Measurements from ENCODE around the gene STEEP1.
A peak's percentile ranks its signal among the peaks of the same experiment; 100 is the strongest.

The STEEP1 gene

DNA sequence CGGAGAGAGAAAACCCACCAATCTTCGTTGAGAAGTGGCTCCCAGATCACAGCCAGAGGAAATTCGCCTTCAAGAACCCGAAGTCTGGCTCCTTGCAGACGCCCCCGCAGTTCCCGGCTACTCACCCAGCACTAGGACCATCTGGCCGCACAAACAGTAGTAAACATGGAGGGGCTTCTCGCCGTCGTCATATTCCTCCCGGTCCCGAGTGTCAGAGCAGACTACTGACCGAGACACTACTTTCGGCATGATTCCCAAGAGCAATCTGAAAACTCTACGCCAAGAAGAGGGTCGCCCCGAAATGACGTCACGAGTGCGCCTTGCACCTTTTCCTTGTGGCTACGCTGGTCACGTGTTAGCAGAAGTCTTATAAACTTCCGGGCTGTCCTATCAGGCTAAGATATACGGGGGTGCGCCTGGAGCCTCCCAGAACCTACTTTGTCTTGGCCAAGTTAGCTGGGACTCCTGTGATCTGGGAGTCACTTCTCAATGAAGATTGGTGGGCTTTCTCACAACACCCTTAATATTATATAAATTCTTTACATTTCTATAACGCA lies at the start of gene STEEP1:
STEEP1 (minus strand) TSS at position 303 of the 557 bp plus-strand sequence; CDS start at position 249, 54 bp downstream.
- DNase-seq: peak; percentile 95

DNA sequence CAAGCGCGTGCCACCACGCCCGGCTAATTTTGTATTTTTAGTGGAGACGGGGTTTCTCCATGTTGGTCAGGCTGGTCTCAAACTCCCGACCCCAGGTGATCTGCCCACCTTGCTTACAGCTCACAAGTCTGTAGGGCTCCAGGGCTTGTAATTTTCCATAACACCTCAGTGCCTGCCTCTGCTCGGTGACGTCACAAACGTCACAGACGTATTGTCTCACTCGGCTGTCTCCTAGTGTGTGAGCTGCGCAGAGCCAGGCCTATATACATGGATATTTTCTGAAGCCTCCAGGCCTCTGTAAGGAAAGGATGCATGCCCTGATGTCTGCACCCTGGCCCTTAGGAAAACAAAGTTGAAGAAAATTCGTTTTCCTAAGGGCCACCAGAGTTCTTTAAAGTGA lies 49.6 kb upstream of the STEEP1 start:
- no peak for DNase-seq

DNA sequence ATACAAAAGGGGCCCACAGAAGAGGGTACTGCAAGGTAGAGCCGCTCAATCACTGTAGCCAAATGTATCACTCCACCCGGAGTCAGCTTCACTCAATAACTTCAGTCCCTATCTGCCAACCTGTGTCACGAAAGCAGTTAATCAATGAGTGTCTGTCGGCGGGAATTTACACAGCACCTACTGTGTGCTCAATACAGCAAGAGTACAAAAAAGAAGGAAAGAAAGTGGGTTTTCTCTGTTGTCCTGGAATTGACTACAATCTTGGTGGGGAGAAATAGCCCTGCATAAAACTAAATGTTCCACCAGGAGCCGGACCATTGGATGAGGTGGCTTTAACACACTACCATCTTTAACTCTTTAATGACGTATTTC lies 41.8 kb upstream of the STEEP1 start:
- no peak for DNase-seq

DNA sequence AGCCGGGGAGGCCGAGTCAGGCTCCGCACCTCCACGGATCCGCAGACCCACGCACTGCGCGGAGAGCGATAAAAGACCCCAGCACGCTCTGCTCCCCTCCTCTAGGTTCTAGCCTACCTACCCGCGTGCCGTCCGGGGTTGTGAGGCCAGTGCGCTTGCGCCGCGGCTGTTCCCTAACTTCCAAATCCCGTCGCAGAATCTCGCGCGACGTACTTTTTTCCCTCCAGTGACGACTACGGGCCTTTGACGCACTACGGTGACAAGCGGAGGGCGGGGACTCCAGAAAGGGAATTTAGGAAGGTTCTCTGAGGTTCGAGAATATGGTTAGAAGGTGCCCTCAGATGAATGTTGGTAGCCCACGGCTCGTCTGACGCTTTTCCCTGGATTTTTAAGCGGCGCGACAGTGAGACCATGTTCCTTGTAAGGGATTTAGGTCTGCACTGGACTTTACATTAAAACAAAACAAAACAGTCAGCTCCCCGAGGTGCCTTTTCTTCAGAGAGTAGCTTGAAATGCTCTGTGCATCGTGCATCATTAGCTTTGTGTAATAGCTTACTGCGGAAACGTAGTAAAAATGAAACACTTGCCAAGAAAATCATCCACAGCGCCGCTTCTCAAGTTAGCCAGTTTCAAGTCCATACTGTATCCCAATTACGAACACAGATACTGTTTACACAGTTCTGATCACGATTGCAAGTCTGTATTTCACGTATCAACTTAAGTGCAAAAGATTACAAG lies 41.2 kb upstream of the STEEP1 start, which contains the start of gene NKRF:
NKRF (minus strand) TSS at position 145 of the 738 bp plus-strand sequence.
- DNase-seq: peak; percentile 96

DNA sequence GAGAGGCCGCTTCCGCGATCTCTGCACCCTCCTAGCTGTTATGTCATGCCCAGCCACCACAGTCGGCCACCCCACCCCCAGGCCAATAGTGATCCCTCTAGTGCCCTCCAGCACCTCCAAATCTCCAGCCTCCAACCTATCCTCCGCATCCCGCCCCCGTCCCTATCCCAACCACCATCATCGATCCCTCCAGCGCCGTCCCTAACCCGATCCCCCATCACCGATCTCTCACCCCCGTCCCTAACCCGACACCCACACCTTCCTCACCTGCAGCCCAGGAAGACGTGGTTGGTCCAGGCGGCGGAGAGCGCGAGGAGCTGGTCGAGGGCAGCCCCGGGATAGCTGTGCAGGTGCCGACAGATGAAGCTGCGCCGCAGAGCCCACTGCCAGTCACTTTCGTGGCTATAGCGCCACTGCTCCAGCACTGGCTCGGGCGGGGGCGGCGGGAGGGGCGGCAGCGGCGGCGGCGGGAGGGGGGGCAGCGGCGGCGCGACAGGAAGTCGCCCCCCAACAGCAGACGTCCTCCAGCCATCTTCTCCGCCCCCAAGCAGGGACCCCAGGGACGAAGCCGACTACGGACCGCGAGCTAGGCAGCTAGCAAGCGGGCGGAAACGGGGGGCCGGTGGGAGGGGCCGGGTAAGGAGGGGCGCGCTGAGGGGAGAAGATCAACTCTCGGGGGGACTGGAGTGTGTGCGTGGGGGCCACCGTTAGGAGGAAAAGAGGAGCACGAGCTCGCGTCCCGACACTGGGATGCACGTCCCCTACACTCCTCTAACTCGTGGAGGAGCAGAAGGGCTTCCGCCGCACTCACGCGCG lies 40.5 kb upstream of the STEEP1 start:
- DNase-seq: peak; percentile 28

DNA sequence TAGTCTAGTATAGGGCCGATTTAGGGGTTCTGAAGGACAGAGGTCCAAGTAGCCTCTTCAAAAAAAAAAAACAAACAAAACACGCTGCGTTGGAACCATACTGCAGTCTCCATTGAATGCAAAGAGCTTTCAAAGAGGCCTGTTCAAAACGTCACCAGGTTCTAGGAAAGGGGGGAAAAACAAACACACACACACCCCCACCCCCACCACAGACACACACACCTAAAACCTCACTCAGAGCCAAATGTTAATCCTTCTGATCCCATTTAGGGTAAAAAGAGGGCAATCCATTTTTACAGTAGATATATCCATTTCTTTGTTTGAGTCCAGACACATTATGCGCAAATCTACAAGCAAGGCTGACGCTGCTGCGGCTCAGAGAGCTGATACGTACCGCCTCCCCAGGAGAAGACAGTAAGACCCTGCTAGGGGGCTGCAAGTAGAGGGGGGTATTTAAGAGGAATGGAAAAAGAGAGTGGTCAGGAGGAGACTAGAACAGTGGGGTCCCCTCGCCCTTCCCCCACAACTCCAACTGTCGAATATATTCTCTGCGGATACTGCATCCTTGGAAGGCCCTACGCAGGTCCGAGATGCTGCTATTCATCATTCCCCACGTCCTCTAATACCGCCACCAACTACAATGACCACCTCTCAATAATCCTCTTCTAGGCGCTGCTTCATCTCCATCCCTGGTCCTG lies 39.7 kb upstream of the STEEP1 start:
- DNase-seq: no peak

DNA sequence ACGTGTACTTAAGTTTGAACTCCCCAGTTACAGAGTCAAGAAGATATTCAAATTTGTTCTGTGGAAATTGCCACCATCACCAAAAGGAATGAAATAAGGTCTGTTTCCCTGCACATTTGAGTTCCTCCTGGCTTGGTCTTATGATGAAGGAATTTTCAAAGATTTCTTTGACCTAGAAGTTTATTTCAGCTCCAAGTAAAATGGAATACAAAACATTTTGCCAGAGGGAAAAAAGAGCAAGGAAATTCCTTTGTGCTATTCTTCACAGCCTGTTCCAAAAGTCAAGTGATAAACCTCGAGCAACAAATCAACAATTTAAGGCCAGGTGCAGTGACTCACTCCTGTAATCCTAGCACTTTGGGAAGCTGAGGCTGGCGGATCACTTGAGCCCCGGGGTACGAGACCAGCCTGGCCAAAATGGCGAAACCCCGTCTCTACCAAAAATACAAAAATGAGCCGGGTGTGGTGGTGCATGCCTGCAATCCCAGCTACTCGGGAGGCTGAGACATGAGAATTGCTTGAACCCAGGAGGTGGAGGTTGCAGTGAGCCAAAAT lies 37.6 kb upstream of the STEEP1 start:
- no peak for DNase-seq

DNA sequence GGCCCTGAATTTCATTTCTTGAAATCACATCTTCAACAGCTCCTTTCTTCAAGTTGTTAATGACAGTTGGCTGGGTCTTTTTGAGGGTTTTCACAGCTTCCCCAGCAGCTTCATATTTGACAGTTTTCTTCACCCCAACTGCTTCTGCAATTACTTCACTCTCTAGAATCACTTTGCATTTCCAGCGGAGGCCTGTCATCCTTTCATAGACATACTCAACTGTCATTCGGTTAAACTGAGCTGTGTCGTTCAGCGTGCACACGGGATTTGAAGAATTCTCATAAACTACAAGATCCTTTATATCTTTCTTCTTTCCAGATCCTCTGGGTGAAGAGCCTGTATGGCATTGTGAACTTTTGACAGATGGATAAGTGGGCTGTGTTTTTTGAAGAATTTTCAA lies 24.6 kb upstream of the STEEP1 start:
- DNase-seq: no peak

DNA sequence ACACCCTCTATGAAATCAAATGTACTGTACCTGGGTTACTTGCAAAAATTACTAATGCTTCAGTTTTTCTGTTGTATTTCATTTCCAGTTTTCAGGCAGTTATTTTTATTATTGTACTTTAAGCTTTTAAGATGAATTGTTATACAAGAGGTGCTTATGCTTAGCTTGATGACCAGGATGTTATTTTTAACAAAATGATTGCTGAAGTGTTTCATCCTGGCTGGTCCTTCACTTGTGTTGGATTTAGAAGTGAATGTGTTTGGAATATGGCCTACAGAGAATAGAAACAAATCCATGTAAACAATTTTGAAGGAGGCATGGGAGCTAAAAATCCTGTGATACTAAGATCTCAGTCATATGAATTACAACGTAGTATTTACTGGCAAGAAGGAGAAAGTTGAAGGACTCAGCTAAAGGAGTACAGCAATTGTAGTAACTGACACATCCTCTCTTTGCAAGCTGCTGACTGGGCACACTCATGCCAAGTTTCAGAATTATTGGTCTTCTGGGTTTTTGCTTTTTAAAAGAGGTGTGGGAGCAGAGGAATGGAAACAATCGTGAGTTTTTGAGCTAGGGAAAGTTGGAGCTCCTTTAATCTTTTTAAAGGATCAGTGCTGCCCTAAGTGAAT lies 18.3 kb upstream of the STEEP1 start:
- no peak for DNase-seq

DNA sequence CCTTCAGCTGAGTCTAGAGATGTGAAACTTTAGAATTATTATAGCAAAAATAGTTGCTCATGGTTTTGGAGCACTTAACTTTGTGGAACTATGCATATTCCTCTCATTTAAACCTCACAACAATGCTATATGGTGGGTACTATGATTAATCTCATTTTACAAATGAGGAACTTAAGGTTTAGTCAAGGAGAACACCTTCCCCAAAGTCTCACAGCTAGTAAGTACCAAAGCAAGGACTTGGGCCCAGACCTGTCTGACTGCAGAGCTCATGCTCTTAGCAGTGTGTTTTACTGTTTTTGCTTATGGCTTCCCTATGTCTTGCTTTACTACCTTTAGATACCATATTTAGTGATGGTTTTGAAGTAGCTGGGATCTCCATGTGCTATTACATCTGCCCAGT lies 14.2 kb upstream of the STEEP1 start:
- DNase-seq: no peak

DNA sequence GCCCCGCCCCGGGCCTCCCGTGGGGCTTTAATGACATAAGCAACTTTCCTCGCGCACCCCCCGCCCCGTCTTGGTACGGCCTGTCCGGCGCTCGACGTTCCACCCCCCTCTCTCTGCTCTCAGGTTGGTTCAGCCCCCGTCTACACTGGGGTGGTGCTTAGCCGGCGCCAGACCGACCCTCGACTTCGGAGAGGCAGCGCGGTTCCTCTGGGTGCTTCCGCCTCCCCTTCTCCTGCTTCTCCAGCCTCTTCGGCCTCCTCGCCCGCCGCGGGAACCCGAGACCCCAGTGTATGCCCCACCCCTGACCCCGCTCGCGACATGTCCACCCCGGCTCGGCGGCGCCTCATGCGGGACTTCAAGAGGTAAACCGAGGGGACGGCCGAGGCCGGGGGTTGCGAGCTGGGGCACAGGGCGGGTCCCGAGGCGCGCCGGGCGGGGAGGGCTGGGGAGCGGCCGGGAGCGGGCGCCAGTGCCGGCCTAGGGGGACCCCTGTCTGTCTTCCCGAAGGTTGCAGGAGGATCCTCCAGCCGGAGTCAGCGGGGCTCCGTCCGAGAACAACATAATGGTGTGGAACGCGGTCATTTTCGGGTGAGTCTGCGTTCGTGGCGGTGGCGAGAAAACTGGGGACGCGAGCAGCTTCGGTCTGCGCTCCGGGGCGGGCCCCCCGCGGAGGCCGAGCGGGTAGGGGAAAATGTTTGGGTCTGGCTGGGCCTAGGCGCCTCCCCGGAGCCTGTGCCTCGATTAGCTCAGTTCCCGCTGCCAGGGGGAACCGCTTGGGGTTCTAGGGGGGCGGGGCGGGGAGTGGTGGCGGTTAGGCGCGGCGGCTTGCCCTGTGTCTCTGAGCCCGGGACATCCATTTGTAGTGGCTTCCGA lies 9.4 kb upstream of the STEEP1 start, which contains the start of gene UBE2A:
UBE2A (plus strand) TSS at position 170 of the 873 bp plus-strand sequence; CDS start at position 319, 149 bp downstream.
- peak; percentile 92 for DNase-seq

DNA sequence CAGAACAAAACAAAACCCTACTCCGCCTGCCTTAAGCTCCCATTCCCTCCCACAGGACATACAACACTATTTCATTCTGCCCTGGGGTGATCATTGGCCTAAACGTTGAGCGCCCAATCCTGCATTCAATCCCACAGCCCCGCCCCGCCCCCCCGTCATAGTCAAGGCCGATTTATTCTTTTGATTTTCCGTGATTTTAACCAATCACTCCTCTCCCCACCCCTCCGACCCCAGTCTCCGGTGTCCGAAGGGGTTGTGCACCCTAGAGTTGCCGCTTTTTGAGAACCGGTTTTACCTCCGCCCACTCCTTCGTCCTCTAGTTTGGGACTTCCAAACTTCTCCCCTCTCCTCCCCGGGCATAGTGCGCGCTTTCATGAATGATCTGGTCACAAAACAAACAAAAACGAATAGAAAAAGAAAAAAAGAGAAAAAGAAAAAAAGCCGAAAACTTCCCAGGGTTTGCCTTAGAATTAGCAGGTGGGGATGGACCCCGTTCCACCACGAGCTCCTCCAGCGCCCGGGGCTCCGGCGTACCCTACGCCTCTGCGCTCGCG lies 8.7 kb upstream of the STEEP1 start:
- DNase-seq: peak; percentile 63

DNA sequence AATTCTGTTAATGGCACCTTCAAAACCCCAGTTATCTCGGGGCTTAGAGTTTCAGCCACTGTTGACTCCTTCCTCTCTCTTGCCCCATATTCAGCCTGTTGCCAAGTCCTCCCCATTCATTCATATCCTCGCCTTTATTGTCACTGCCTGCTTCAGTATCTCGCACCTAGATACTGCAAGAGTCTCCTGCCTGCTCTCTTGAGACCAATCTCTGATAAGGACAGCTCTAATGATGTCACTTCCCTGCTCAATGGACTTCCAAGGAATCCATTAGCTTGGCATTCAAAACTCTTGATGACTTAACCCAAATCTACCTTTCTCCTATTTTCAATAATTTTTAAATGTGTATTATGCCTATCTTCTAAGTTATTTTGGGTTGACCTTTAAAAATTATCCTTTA lies 8.0 kb upstream of the STEEP1 start:
- DNase-seq: peak; percentile 21

DNA sequence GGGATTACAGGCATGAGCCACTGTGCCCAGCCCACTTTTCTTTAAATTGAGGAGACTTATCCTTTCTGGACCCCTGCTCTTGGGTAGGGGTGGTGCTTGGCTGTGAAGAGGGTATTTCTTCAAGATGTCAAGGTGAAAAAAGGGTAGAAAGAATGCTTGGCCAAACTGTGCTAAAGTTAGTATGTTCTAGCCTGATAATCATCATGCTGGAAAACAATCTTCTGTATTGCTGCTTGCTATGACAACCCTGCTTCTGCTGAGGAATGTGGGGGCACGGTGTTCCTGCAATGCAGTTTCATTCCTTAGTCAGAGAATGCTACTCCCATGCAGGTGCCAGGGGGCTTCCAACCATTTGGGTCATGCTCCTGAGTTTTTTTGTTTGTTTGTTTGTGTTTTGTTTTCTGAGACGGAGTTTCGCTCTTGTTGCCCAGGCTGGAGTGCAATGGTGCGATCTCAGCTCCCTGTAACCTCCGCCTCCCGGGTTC lies 5.2 kb upstream of the STEEP1 start:
- no peak for DNase-seq

DNA sequence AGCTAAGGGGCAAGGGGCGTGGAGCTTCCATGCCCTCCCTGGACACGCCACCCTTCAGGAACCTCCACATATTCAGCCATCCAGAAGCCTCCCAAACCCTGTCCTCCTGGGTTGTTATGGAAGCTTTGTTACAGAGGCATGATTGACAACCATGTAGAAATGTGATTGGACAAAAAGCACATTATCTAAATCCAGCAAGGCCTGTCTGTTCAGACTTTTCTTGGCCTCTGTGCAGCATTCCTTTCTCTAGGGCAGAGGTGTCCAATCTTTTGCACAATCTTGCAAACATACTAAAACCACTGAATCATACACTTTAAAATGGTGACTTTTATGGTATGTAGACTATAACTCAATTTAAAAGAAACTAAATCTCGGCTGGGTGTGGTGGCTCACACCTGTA lies 12.7 kb downstream of the STEEP1 start:
- no peak for DNase-seq

DNA sequence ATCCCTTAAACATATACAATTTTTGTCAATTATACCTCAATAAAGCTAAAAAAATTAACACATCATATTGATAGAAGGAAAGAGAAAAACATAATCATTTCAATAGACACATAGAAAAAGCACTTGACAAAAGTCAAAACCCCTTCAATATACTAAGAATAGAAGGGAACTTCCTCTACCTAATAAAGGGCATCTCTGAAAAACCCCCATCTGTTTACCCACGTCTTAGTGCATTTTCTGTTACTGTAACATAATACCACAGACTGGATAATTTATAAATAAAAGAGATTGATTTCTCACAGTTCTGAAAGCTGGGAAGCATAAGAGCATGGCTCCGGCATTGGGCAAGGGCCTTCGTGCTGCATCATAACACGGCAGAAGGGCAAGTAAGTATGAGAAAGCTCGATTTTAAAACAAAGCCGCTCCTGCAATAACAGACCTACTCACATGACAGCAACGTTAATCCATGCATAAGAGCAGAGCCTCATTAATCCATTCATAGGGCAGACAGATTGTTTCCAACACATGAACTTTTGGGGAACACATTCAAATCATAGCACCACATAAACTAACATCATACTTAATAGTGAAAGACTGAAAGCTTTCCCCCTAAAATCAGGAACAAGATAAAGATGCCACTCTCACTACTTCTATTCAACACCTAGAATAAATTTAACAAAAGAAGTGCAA lies 15.7 kb downstream of the STEEP1 start:
- no peak for DNase-seq

DNA sequence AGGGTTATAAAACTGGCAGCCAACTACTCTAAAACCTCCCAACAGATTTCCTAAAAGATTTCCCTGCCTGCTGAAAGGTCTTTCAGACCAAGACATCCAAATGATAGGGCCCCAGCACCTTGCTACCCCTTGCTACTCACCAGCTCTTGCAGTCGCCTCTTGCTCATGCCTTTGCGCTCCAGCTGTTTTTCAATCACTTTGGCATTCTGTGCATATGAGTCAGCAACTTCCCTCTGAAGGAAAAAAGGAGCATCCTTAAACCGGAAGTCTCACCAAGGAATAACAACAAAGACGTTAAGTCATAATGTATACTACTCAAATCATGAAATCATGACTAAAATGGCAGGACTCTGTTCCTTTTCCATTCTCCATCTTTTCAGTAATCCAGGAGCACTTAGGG lies 24.0 kb downstream of the STEEP1 start:
- DNase-seq: no peak

DNA sequence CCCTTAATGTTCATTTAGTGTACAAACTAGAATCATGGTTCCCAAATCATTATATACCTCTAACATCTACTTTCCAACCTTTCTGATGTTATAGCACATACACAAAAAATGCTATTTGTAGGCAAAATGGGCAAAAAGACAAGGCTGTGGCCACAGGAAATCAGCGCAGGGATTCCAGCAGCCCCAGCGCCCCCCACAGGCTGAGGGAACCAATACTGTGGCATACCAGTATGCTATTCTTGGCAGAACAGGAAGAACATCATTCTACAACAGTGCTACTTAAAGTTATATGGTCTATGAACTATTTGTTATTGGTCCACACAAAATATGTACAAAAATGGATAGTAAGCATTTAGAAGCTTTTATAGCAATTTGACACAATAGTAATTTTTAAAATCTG lies 25.3 kb downstream of the STEEP1 start:
- DNase-seq: peak; percentile 2

DNA sequence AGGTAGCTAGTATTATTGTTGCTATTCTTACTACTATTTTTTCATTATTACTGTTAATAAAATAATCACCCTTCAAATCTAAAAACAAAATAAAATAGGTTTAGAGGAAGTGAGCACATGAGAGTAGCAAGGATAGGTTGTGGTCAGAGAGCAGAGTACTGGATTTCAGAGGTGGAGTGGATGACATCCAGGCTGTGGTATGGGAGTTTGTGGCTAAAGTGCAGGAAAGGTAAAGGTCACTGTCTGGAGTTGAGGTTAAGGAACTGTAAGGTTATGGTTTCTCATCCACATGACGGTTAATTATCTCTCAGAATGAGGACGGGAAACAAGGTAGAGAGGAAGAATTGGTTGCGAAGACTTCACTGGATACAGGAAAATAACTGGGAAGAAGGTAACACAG lies 27.7 kb downstream of the STEEP1 start:
- no peak for DNase-seq
